ENCODE measurements around the gene BLVRA.
"Not testable (repeated sequence)": the region's sequence is repeated elsewhere in the genome, so short reads cannot be mapped to it uniquely, and the experiment has no call there.

Gene BLVRA

GRCh38 chr7:43734575-43735332, 23.7 kb upstream of the BLVRA start:
- Mint-ChIP-seq H3K27me3 (peaks cover 17% of the 10 kb centered on the region), H3K4me1 (peaks cover 11% of the 10 kb centered on the region)
- H3K9me3 Mint-ChIP-seq, H3K27ac Mint-ChIP-seq, H3K36me3 Mint-ChIP-seq, DNase-seq, H3K4me3 Mint-ChIP-seq: not testable (repeated sequence)
- CTCF ChIA-PET, result interaction anchor here (0.8 kb wide), 1 partner anchor 102 kb away, joined by 3 read pairs; no protein-coding TSS in a partner anchor

- peaks cover 17% of the 10 kb centered on the region for H3K27me3 Mint-ChIP-seq
- peaks cover 6% of the 10 kb centered on the region for H3K4me1 Mint-ChIP-seq
- DNase-seq, result no peak
- no peak overlapping the region for H3K27ac Mint-ChIP-seq
- CTCF ChIA-PET, result no interaction called here
- H3K4me3 Mint-ChIP-seq, result no peak overlapping the region
- H3K36me3 Mint-ChIP-seq, result no peaks in the 10 kb centered on the region
- no peaks in the 10 kb centered on the region for H3K9me3 Mint-ChIP-seq
Observed at GRCh38 chr7:43735403-43735801, 23.1 kb upstream of the BLVRA start.

- no peak for DNase-seq
- no peaks in the 10 kb centered on the region for H3K36me3 Mint-ChIP-seq
- H3K4me3 Mint-ChIP-seq, result no peak overlapping the region
- H3K9me3 Mint-ChIP-seq, result no peaks in the 10 kb centered on the region
- peaks cover 5% of the 10 kb centered on the region for H3K4me1 Mint-ChIP-seq
- peaks cover 14% of the 10 kb centered on the region for H3K27me3 Mint-ChIP-seq
- CTCF ChIA-PET, result interaction anchor here (1.0 to 1.9 kb wide), 2 partner anchors 153 to 297 kb away, joined by 3 to 8 read pairs; partner anchors contain the start of gene STK17A
- no peak overlapping the region for H3K27ac Mint-ChIP-seq
Observed at GRCh38 chr7:43735802-43736603, 22.5 kb upstream of the BLVRA start.

- CTCF ChIA-PET, result interaction anchor here (1.9 kb wide), 1 partner anchor 155 kb away, joined by 8 read pairs; the partner anchor contains the start of gene STK17A
- peaks cover 5% of the 10 kb centered on the region for H3K4me1 Mint-ChIP-seq
- H3K9me3 Mint-ChIP-seq, result no peaks in the 10 kb centered on the region
- no peak overlapping the region for H3K4me3 Mint-ChIP-seq
- H3K36me3 Mint-ChIP-seq, result no peaks in the 10 kb centered on the region
- no peak for DNase-seq
- H3K27me3 Mint-ChIP-seq, result peaks cover 7% of the 10 kb centered on the region
- no peak overlapping the region for H3K27ac Mint-ChIP-seq
Observed at GRCh38 chr7:43737467-43738127, 20.9 kb upstream of the BLVRA start.

DNA sequence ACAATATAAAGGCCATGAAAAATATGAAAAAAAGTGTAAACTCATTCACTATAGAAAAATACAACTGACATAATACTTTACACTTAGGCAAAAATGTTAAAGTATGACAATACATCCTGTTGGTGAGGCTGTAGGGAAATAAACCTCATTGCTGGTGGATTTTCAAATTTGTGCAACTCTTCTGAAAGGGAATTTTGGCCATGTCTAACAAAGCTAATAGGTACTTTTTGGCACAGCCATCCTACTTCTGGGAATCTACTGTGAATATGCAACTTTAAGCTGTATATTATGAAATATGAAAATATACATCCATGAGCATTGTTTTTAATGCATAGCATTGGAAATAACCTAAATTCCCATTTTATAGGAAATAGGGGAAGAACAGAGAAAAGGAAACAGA, 15.8 kb upstream of the BLVRA start:
- no peak for DNase-seq
- CTCF ChIA-PET, result interaction anchor here (1.5 kb wide), 1 partner anchor 160 kb away, joined by 3 read pairs; the partner anchor contains the start of gene STK17A
- Mint-ChIP-seq H3K36me3 (no peaks in the 10 kb centered on the region), H3K27ac (no peak overlapping the region), H3K4me1 (no peaks in the 10 kb centered on the region), H3K4me3 (no peak overlapping the region), H3K9me3 (no peaks in the 10 kb centered on the region), H3K27me3 (peaks cover 9% of the 10 kb centered on the region)

DNA sequence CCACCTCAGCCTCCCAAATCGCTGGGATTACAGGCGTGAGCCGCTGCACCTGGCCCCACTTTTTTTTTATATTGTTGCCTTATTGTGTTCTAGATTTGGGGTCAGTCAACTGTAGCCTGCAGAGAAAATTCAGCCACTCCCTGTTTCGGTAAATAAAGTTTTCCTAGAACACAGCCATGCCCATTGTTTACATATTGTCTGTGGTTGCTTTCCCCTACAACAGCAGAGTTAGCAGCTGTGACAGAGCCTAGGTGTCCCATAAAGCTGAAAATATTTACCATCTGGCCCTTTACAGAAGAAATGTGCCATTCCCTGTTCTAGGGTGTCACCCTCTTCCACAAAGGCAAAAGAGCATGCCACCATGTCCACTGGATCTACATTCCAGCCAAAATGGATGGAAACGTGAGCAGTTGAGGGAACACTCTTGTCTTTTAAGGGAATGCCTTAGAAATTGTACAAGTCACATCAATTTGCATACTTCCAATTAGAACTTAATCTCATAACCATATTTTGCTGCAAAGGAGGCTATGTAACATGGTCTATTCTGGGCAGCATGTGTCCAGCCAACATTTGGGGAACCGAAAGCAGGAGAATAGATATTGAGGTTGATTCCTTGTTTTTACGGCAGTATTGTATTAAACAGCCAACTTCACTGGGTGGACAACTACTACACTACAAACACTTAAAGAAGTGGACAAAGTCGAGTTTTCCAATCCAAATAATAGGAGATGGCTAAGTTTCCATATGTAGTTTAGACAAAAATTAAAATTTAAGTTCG, 11.0 kb upstream of the BLVRA start:
- H3K27ac Mint-ChIP-seq, result no peak overlapping the region
- peaks cover 2% of the 10 kb centered on the region for H3K4me1 Mint-ChIP-seq
- peaks cover 14% of the 10 kb centered on the region for H3K27me3 Mint-ChIP-seq
- H3K4me3 Mint-ChIP-seq, result no peak overlapping the region
- H3K36me3 Mint-ChIP-seq, result no peaks in the 10 kb centered on the region
- DNase-seq, result no peak
- CTCF ChIA-PET, result interaction anchor here (0.6 kb wide), 1 partner anchor 91 kb away, joined by 3 read pairs; no protein-coding TSS in a partner anchor
- H3K9me3 Mint-ChIP-seq, result no peaks in the 10 kb centered on the region

- no peak for DNase-seq
- CTCF ChIA-PET, result interaction anchor here (1.4 kb wide), 1 partner anchor 9 kb away, joined by 3 read pairs; the partner anchor contains the start of gene BLVRA
- H3K27me3 Mint-ChIP-seq, result peaks cover 29% of the 10 kb centered on the region
- H3K4me3 Mint-ChIP-seq, result no peak overlapping the region
- no peaks in the 10 kb centered on the region for H3K9me3 Mint-ChIP-seq
- peaks cover 2% of the 10 kb centered on the region for H3K4me1 Mint-ChIP-seq
- no peak overlapping the region for H3K27ac Mint-ChIP-seq
- H3K36me3 Mint-ChIP-seq, result no peaks in the 10 kb centered on the region
Observed at GRCh38 chr7:43749383-43749940, 9.0 kb upstream of the BLVRA start.

DNA sequence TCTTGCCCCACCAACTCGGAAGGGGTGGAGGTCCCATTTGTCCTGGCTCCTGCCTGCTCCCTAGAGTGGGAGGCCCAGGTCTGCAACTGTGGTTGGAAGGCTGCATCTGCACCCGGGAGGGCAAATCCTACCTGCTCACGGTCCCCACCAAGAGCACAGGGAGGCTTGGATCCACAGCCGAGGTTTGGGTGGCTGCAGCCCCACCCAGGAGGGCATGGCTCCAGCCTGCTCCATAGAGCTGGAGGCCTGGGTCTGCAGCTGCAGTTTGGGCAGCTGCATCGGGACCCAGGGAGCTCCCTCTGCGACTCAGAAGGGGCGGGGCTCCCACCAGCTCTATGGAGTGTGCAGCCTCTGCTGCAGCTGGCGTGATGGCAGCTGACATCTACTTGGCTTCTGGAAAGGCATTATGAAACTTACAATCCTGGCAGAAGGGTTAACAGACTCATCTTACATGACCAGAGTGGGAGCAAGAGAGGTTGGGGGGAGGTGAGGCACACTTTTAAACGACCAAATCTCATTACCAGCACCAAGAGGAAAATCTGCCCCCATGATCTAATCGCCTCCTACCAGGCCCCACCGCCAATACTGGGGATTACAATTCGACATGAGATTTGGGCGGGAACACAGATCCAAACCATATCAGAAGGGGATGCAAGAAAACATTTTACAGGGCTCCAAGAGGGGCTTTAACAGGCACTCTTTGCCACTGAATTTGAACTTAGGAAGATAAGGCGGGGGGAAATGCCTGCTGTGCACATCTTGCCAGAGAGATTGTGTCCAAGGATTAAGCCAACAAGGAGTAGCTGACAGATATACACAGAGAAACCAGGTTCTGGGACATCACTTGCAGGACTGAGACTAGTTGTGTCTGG, 8.2 kb upstream of the BLVRA start:
- peaks cover 33% of the 10 kb centered on the region for H3K27me3 Mint-ChIP-seq

GRCh38 chr7:43752411-43752810, 6.1 kb upstream of the BLVRA start:
- H3K27me3 Mint-ChIP-seq, result peaks cover 38% of the 10 kb centered on the region
- no peaks in the 10 kb centered on the region for H3K9me3 Mint-ChIP-seq
- no peak for DNase-seq
- H3K36me3 Mint-ChIP-seq, result no peaks in the 10 kb centered on the region
- CTCF ChIA-PET, result no interaction called here
- H3K27ac Mint-ChIP-seq, result no peak overlapping the region
- H3K4me1 Mint-ChIP-seq, result peaks cover 13% of the 10 kb centered on the region
- H3K4me3 Mint-ChIP-seq, result no peak overlapping the region

More for the DNA sequence above, 8.2 kb upstream of the BLVRA start:
- Mint-ChIP-seq H3K27ac (no peak overlapping the region), H3K9me3 (no peaks in the 10 kb centered on the region), H3K4me3 (no peak overlapping the region), H3K4me1 (peaks cover 2% of the 10 kb centered on the region), H3K36me3 (no peaks in the 10 kb centered on the region)
- CTCF ChIA-PET, result interaction anchor here (1.2 to 1.5 kb wide), 3 partner anchors 8 to 168 kb away, joined by 3 to 4 read pairs (median 3); partner anchors contain the start of genes BLVRA and STK17A
- DNase-seq, result no peak

DNA sequence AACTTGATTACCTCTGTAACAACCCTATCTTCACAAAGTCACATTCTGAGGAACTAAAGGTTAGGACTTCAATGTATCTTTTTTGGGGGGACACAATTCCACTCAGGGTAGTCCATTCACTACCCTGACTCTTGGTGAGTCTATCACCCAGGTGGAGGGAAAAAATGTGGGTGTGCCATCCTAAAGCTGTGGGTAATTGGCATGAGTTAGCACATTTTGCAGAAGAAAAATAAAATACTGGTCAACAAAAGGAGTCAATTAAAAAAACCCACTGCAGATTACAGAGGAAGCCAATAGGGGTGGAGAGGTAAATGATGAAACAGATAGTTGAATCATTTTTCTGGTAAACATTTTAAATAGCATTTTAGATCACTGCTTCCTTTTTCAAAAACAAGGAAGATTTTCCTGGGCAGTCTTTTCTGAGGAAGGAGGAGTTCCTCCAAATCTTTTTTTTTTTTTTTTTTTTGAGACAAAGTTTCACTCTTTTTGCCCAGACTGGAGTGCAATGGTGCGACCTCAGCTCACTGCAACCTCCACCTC, 5.1 kb upstream of the BLVRA start:
- Mint-ChIP-seq H3K4me1 (peaks cover 20% of the 10 kb centered on the region), H3K36me3 (no peaks in the 10 kb centered on the region), H3K9me3 (no peaks in the 10 kb centered on the region), H3K27me3 (peaks cover 44% of the 10 kb centered on the region), H3K27ac (no peak overlapping the region), H3K4me3 (no peak overlapping the region)
- CTCF ChIA-PET, result no interaction called here
- no peak for DNase-seq

DNA sequence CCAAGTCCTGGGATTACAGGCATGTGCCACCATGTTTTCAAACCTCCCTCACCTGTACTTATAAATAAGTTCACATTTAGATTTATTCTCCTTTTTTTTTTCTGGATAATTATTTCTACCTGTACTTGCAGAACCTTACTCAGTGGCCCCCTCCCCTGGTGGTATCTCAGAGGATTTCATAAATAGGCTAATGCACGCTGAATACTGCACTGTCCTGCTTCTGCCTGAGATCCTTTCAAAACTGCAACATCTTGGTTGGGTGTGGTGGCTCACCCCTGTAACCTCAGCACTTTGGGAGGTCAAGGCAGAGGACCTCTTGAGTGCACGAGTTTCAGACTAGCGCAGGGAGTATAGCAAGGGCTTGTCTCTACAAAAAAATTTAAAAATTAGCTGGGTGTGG, 4.6 kb upstream of the BLVRA start:
- peaks cover 44% of the 10 kb centered on the region for H3K27me3 Mint-ChIP-seq

GRCh38 chr7:43754596-43754995, 3.9 kb upstream of the BLVRA start:
- Mint-ChIP-seq H3K4me3 (no peak overlapping the region), H3K9me3 (no peaks in the 10 kb centered on the region), H3K27ac (no peak overlapping the region), H3K36me3 (no peaks in the 10 kb centered on the region), H3K27me3 (peaks cover 37% of the 10 kb centered on the region), H3K4me1 (peaks cover 25% of the 10 kb centered on the region)
- no peak for DNase-seq
- CTCF ChIA-PET, result no interaction called here

More for the DNA sequence above, 4.6 kb upstream of the BLVRA start:
- Mint-ChIP-seq H3K4me3 (no peak overlapping the region), H3K9me3 (no peaks in the 10 kb centered on the region), H3K4me1 (peaks cover 20% of the 10 kb centered on the region), H3K27ac (no peak overlapping the region), H3K36me3 (no peaks in the 10 kb centered on the region)
- DNase-seq, result no peak
- CTCF ChIA-PET, result no interaction called here
